ENCODE results near the gene TGM4.

DNA sequence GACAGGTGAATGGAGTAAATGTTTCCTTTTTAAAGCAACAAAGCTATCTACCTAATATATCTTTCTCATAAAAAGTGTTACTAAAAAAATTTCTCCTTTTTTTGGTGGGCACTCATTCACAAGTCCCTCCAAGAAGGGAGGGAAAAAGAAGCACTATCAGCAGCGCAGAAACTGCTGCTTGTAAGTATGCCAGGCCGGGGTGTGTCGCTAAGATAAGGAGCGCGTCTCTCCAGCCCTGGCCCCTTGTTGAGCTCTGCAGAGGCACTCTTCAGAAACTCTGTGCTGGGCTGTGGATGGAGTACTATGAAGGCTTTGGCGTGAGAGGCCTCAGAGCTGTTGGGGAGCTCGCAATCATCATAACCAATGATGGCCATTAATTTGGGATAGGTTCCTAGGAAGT, 52.5 kb downstream of the TGM4 start:
- TF ChIP-seq POLR2A (IDR thresholded peaks at IDR 0.05; ENCODE audit: low read depth, low read length) (no peak), POLR2AphosphoS5 (IDR thresholded peaks at IDR 0.05; ENCODE audit: low read depth, low read length) (no peak), TAF1 (IDR thresholded peaks at IDR 0.05; ENCODE audit: borderline replicate concordance, low read depth, low read length) (no peak)

All from GM12892 (cell line).